HepG2 (cell line): ENCODE results near the gene SEC14L2. TPM values are rescaled to one million over a fixed set of nuclear protein-coding genes. Genes with fewer than 3 reads are reported as not detected.

ENCODE experiments used
- ATF7 ChIP-seq, 2 experiments: fragments of 450-650 bp in 1 of 2; sonication (generic) in 1 of 2; formaldehyde crosslinking in 1 of 2; IDR thresholded peaks; 2 replicates each; pipeline versions ENCODE4 v1.4.0 to v1.6.1; 2016 to 2020; ENCODE audit warnings: antibody characterized with exemption in 1 of 2, mild to moderate bottlenecking in 1 of 2, missing genetic modification reagents in 1 of 2
- ELF1 ChIP-seq: sonication (generic); formaldehyde crosslinking; IDR thresholded peaks from 2 replicates; pipeline ENCODE4 v1.4.0; 2020; ENCODE audit warnings: missing genetic modification reagents
- FOXA3 ChIP-seq: IDR thresholded peaks from 2 replicates; pipeline ENCODE4 v1.6.1; 2016; ENCODE audit warnings: missing genetic modification reagents, missing compliant biosample characterization
- HHEX ChIP-seq: IDR thresholded peaks from 2 replicates; pipeline ENCODE4 v1.6.1; 2016; ENCODE audit warnings: control low read depth
- HMGXB4 ChIP-seq, 2 experiments: sonication (generic) in 1 of 2; formaldehyde crosslinking in 1 of 2; IDR thresholded peaks; 2 replicates each; pipeline versions ENCODE4 v1.4.0 to v1.6.1; 2018 to 2020; ENCODE audit warnings: missing genetic modification reagents in 2 of 2, borderline replicate concordance in 1 of 2, low read depth in 1 of 2, mild to moderate bottlenecking in 1 of 2, missing biosample characterization in 1 of 2
- NFKBIZ ChIP-seq: IDR thresholded peaks from 2 replicates; pipeline ENCODE4 v1.6.1; 2018; ENCODE audit warnings: missing genetic modification reagents, missing compliant biosample characterization
- SNAPC5 ChIP-seq: sonication (generic); formaldehyde crosslinking; IDR thresholded peaks from 2 replicates; pipeline ENCODE4 v1.8.1; 2023; ENCODE audit warnings: mild to moderate bottlenecking, missing genetic modification reagents, borderline replicate concordance
- SPEN ChIP-seq: sonication (generic); formaldehyde crosslinking; IDR thresholded peaks from 2 replicates; pipeline ENCODE4 v1.5.1; 2020; ENCODE audit warnings: low read depth, mild to moderate bottlenecking, missing genetic modification reagents
- ZGPAT ChIP-seq: IDR thresholded peaks from 2 replicates; pipeline ENCODE4 v1.6.1; 2016; ENCODE audit warnings: mild to moderate bottlenecking
- ZNF326 ChIP-seq: sonication (generic); formaldehyde crosslinking; IDR thresholded peaks from 2 replicates; pipeline ENCODE4 v1.4.0; 2020; ENCODE audit warnings: missing genetic modification reagents, borderline replicate concordance
- ZNF451 ChIP-seq: sonication (generic); formaldehyde crosslinking; IDR thresholded peaks from 2 replicates; pipeline ENCODE4 v1.5.0; 2020; ENCODE audit warnings: mild to moderate bottlenecking, missing genetic modification reagents
- ZNF616 ChIP-seq: sonication (generic); formaldehyde crosslinking; IDR thresholded peaks from 2 replicates; pipeline ENCODE4 v1.5.0; 2020; ENCODE audit warnings: low read depth, mild to moderate bottlenecking, missing genetic modification reagents
- ZNF678 ChIP-seq: sonication (generic); formaldehyde crosslinking; IDR thresholded peaks from 2 replicates; pipeline ENCODE4 v1.4.0; 2020; ENCODE audit warnings: mild to moderate bottlenecking, missing genetic modification reagents
- ZSCAN22 ChIP-seq: sonication (generic); formaldehyde crosslinking; IDR thresholded peaks from 2 replicates; pipeline ENCODE4 v1.4.0; 2020; ENCODE audit warnings: mild to moderate bottlenecking, missing genetic modification reagents
- polyA plus RNA-seq, 8 experiments: library from polyadenylated mRNA; depleted of rRNA in 3 of 8; stranded (reverse) in 7 of 8; unstranded in 1 of 8; fragments of >200 nt; fragmentation: Illumina TruSeq in 4 of 8; extraction: Trizol in 4 of 8; gene quantifications; 2 replicates each; pipeline versions ENCODE4 v1.2.1 to v1.2.3, GENCODE V29; 2011 to 2016; ENCODE audit warnings: low read depth in 4 of 8, missing spikeins in 1 of 8, mixed read lengths in 1 of 8; ENCODE audit not compliant: insufficient read depth in 1 of 8
- total RNA-seq, 5 experiments: library from RNA; depleted of rRNA; stranded (reverse); fragments of >200 nt; fragmentation: Illumina TruSeq; extraction: Trizol; gene quantifications; 2 replicates each; pipeline ENCODE4 v1.2.3, GENCODE V29; 2016; ENCODE audit warnings: low read depth in 1 of 5

The SEC14L2 gene
- total and polyA plus RNA-seq, 2 of the 13 experiments (the other 11 are each of a cell fraction or from before 2014, with no cell fraction given): 4.1 to 5.1 TPM

- TF ChIP-seq ELF1 (CRISPR knock-in tag) (no peak), FOXA3 (no peak), HHEX (CRISPR knock-in tag) (no peak), ZNF616 (CRISPR knock-in tag) (0 out of 2 replicates have a peak, but pooled peaks have one; percentile 49), ZSCAN22 (CRISPR knock-in tag) (peak; percentile 69; the same call in 1 of the 2 replicates), ZNF451 (CRISPR knock-in tag) (0 out of 2 replicates have a peak, but pooled peaks have one; percentile 29), ATF7 (IDR thresholded peaks at IDR 0.05) (no peak), ATF7 (CRISPR knock-in tag; IDR thresholded peaks at IDR 0.05) (no peak), SPEN (0 out of 2 replicates have a peak, but pooled peaks have one; percentile 22), NFKBIZ (no peak), SNAPC5 (CRISPR knock-in tag) (no peak), ZGPAT (CRISPR knock-in tag) (0 out of 2 replicates have a peak, but pooled peaks have one; percentile 25), HMGXB4 (CRISPR knock-in tag; IDR thresholded peaks at IDR 0.05; ENCODE audit: borderline replicate concordance in 1 of 2, low read depth in 1 of 2) (peak; percentile 46 to 47; a peak in 2 of 4 replicates), ZNF326 (no peak), ZNF678 (no peak)
Observed at GRCh38 chr22:30386960-30387827, 9.6 kb upstream of the SEC14L2 start, which contains the start of gene RNF215 (continued).
